Thoracic aorta (tissue), 2 donors: ENCODE results near the gene TYSND1. TPM values are rescaled to one million over a fixed set of nuclear protein-coding genes. Genes with fewer than 3 reads are reported as not detected.
"Not testable (repeated sequence)": the region's sequence is repeated elsewhere in the genome, so short reads cannot be mapped to it uniquely, and the experiment has no call there.

Experiments used
- ATAC-seq: fragments of 150-250 bp; one replicate; pipeline ENCODE4 v1.8.0; 2017; ENCODE audit warnings: low read depth; ENCODE audit not compliant: insufficient number of reproducible peaks, low FRiP score
- DNase-seq: peaks from one replicate; pipeline ENCODE4 v3.0.0-alpha.2; 2020; ENCODE audit warnings: low spot score
- H3K27ac ChIP-seq, 2 donors: fragments of 200-600 bp; sonication (generic); 1 replicate in 1 of 2; 2 replicates in 1 of 2; pipeline ENCODE4 v1.5.1; 2016; ENCODE audit warnings: mild to moderate bottlenecking in 2 of 2, moderate library complexity in 2 of 2
- H3K27me3 ChIP-seq: fragments of 200-600 bp; sonication (generic); replicated peaks from 2 replicates; pipeline ENCODE4 v1.6.0; 2016; ENCODE audit warnings: mild to moderate bottlenecking; ENCODE audit not compliant: insufficient read depth
- H3K36me3 ChIP-seq: fragments of 200-600 bp; sonication (generic); one replicate; pipeline ENCODE4 v1.5.1; 2016
- H3K4me1 ChIP-seq, 2 donors: fragments of 200-600 bp; sonication (generic); 1 replicate in 1 of 2; 2 replicates in 1 of 2; pipeline versions ENCODE4 v1.5.1 to v1.6.0; 2016; ENCODE audit warnings: low read depth in 2 of 2, mild to moderate bottlenecking in 1 of 2; ENCODE audit not compliant: control insufficient read depth in 1 of 2
- H3K4me3 ChIP-seq: fragments of 200-600 bp; sonication (generic); 2 replicates; pipeline ENCODE4 v1.5.1; 2016; ENCODE audit warnings: mild to moderate bottlenecking
- H3K9me3 ChIP-seq: fragments of 200-600 bp; sonication (generic); 2 replicates; pipeline ENCODE4 v1.5.1; 2016
- total RNA-seq, 2 donors: library from RNA; depleted of rRNA; stranded (reverse); fragments of >200 nt; gene quantifications; one replicate each; pipeline versions ENCODE4 v1.1.0 to v1.2.3, GENCODE V29; 2016
- TF ChIP-seq, protein P1 (sequence below): fragments of 200-600 bp; sonication (generic); IDR thresholded peaks from one replicate; pipeline ENCODE4 v1.5.1; 2019; ENCODE audit warnings: antibody characterized with exemption

The TYSND1 gene
- total RNA-seq, 2 donors from 2014 or later = 11.4 to 12.2 TPM

- H3K4me3 ChIP-seq = no peak overlapping the region
- TF ChIP-seq, protein P1, sequence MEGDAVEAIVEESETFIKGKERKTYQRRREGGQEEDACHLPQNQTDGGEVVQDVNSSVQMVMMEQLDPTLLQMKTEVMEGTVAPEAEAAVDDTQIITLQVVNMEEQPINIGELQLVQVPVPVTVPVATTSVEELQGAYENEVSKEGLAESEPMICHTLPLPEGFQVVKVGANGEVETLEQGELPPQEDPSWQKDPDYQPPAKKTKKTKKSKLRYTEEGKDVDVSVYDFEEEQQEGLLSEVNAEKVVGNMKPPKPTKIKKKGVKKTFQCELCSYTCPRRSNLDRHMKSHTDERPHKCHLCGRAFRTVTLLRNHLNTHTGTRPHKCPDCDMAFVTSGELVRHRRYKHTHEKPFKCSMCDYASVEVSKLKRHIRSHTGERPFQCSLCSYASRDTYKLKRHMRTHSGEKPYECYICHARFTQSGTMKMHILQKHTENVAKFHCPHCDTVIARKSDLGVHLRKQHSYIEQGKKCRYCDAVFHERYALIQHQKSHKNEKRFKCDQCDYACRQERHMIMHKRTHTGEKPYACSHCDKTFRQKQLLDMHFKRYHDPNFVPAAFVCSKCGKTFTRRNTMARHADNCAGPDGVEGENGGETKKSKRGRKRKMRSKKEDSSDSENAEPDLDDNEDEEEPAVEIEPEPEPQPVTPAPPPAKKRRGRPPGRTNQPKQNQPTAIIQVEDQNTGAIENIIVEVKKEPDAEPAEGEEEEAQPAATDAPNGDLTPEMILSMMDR = no peak
- H3K4me1 ChIP-seq = no peaks in the 10 kb centered on the region
- H3K27ac ChIP-seq = no peak overlapping the region
- H3K9me3 ChIP-seq = no peaks in the 10 kb centered on the region
- no peaks in the 10 kb centered on the region for H3K36me3 ChIP-seq
- no peak for ATAC-seq
- no peak for DNase-seq
- no peaks in the 10 kb centered on the region for H3K27me3 ChIP-seq
Measured at GRCh38 chr10:70186090-70186489, 39.6 kb upstream of the TYSND1 start.

- DNase-seq = no peak
- no peaks in the 10 kb centered on the region for H3K4me1 ChIP-seq
- H3K27ac ChIP-seq = no peak overlapping the region
- TF ChIP-seq, protein P1 = no peak
- H3K36me3 ChIP-seq = no peaks in the 10 kb centered on the region
- ATAC-seq = no peak
- H3K4me3 ChIP-seq = no peak overlapping the region
- no peaks in the 10 kb centered on the region for H3K9me3 ChIP-seq
- H3K27me3 ChIP-seq = no peaks in the 10 kb centered on the region
Measured at GRCh38 chr10:70183304-70183703, 36.8 kb upstream of the TYSND1 start.

- not testable (repeated sequence) for H3K4me3 ChIP-seq, DNase-seq, H3K36me3 ChIP-seq, H3K9me3 ChIP-seq, ATAC-seq, H3K4me1 ChIP-seq, H3K27ac ChIP-seq, H3K27me3 ChIP-seq
Measured at GRCh38 chr10:70179209-70179608, 32.7 kb upstream of the TYSND1 start.

DNA sequence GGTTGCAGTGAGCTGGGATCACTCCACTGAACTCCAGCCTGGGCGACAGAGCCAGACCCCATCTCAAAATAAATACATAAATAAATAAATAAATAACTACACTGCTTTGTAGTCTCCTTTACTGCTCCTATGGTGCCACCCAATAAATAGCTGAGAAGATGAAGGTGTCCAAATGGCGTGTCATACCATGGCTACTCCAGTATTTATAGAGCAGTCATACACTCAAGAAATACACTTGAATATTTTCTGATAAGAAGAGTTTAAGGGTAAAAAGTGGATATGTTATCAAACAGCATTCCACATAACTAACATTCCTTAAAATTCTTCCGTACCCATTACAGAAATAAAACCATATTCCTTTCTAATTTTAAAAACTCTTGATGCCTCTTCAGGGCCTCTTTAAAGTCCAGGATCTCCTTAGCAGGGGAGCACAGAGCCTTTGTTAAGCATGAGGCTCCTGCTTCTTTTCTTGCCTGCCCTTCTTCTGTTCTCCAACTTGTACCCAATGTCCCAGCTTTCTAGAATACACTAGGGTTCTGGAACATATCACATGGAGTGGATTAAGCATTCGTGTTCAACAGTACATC, 31.7 kb upstream of the TYSND1 start:
- Histone ChIP-seq H3K36me3 (no peaks in the 10 kb centered on the region), H3K4me3 (no peak overlapping the region), H3K27ac (no peak overlapping the region), H3K4me1 (peaks cover 0 to 3% of the 10 kb centered on the region in 2 donors), H3K9me3 (no peaks in the 10 kb centered on the region), H3K27me3 (no peaks in the 10 kb centered on the region)
- ATAC-seq (no peak), DNase-seq (no peak)
- TF ChIP-seq, protein P1 = no peak

DNA sequence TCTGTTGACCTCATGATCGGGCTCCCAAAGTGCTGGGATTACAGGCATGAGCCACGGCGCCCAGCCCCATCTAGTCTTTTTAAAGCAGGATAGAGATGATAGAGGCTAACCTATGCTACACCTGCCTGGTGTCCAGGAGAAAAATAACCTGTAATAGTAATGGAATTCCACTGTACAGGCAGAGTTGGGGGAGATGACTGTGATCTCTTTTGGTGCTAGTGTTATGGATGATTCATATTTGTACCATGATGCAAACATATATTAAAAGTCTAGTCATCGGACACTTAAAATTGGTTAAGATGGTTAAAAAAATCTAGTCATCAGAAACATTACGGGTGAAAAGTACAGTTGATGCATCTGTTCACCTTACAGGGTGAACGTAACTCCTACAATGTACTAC, 29.9 kb upstream of the TYSND1 start:
- TF ChIP-seq, protein P1 = no peak
- H3K36me3 ChIP-seq = no peaks in the 10 kb centered on the region
- no peaks in the 10 kb centered on the region for H3K27me3 ChIP-seq
- peaks cover 0 to 3% of the 10 kb centered on the region in 2 donors for H3K4me1 ChIP-seq
- DNase-seq (no peak), ATAC-seq (no peak)
- no peak overlapping the region for H3K27ac ChIP-seq
- H3K9me3 ChIP-seq = no peaks in the 10 kb centered on the region
- H3K4me3 ChIP-seq = no peak overlapping the region

DNA sequence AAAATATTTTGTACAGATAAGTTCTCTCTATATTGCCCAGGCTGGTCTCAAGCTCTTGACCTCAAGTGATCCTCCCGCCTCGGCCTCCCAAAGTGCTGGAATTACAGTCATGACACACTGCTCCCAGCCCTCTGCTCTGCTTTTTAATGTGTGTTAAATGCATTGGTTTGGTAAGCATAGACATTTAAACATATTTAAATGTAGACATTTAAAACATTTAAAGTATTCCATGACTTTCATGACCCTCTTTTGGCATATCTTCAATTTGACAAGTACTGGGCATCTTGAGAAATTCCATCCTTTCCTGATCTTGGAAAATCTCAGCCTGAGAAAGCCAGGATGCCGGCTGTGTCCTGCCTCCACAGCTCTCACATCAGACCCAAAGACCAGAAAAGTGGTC, 29.0 kb upstream of the TYSND1 start:
- Histone ChIP-seq H3K36me3 (no peaks in the 10 kb centered on the region), H3K27me3 (no peaks in the 10 kb centered on the region), H3K4me1 (peaks cover 0 to 3% of the 10 kb centered on the region in 2 donors), H3K9me3 (no peaks in the 10 kb centered on the region), H3K27ac (no peak overlapping the region), H3K4me3 (no peak overlapping the region)
- DNase-seq = no peak
- ATAC-seq = no peak
- TF ChIP-seq, protein P1 = no peak
